DMS153 treated with DMSO at 0.1 percent for 48 hours (cell line): ENCODE data around the gene BNIP5.

ENCODE experiments used
- DNase-seq: peaks from one replicate; lab custom pipeline; 2025; ENCODE audit not compliant: unreplicated experiment; lab: John Stamatoyannopoulos, UW

BNIP5 gene

GRCh38 chr6:36269834-36270705 lies 66.6 kb downstream of the BNIP5 start, which contains the start of gene PNPLA1:
Gene PNPLA1, plus strand, starts transcription at chr6:36270060. Its CDS starts 400 bp downstream, at chr6:36270460.
- no peak for DNase-seq

GRCh38 chr6:36268478-36269275 lies 68.0 kb downstream of the BNIP5 start:
- DNase-seq: no peak

- no peak for DNase-seq
These were observed 68.8 kb downstream of the BNIP5 start for GRCh38 chr6:36267731-36268477.

- DNase-seq: no peak
These were observed 69.6 kb downstream of the BNIP5 start for GRCh38 chr6:36266913-36267644.
